ENCODE measurements around the gene TBL1XR1.

Gene TBL1XR1

DNA sequence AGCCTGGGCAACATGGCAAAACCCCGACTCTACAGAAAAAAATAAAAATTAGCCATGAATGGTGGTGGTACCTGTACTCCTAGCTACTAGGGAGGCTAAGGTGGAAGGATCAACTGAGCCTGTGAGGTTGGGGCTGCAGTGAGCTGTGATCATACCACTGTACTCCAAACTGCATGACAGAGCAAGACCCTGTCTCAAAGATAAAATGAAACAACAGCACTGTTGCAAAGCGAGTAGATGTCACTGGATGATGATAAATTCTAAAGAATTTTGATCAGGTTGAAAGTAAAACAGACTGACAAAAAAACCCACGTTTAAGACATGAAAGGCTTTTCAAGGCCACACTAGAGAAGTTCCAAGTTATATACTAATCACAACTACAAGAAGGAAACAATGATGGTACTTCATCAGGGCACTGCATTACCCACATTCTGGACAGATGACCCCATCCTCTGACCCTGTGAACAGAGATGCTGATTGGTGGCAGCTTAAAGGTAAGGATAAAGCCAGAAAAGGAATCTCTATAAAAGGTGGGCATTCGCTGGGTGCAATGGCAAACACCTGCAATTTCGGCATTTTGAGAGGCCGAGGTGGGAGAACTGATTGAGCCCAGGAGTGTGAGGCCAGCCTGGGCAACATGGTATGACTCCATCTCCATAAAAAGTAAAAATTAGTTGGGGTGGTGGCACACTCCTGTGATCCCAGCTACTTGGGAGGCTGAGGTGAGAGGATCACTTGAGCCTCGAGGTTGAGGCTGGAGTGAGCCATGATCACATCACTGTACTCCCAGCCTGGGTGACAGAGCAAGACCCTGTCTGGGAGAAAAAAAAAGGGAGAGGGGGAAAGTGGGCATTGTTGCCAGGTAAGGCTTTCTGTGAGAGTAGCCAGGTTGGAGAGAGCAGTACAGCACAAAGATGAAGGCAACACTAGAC is 59.2 kb downstream of the TBL1XR1 start:
- no peak overlapping the region for H3K4me3 ChIP-seq (ENCODE audit: low read depth, low read length)
- DNase-seq (ENCODE audit: low read depth): no peak
- in situ Hi-C loops (cut with HindIII; ENCODE audit: low sequenced_read_pairs): no loop called here
- TF ChIP-seq, protein P1, sequence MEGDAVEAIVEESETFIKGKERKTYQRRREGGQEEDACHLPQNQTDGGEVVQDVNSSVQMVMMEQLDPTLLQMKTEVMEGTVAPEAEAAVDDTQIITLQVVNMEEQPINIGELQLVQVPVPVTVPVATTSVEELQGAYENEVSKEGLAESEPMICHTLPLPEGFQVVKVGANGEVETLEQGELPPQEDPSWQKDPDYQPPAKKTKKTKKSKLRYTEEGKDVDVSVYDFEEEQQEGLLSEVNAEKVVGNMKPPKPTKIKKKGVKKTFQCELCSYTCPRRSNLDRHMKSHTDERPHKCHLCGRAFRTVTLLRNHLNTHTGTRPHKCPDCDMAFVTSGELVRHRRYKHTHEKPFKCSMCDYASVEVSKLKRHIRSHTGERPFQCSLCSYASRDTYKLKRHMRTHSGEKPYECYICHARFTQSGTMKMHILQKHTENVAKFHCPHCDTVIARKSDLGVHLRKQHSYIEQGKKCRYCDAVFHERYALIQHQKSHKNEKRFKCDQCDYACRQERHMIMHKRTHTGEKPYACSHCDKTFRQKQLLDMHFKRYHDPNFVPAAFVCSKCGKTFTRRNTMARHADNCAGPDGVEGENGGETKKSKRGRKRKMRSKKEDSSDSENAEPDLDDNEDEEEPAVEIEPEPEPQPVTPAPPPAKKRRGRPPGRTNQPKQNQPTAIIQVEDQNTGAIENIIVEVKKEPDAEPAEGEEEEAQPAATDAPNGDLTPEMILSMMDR (IDR thresholded peaks at IDR 0.05; ENCODE audit: low read depth, low read length, missing control alignments): no peak

DNA sequence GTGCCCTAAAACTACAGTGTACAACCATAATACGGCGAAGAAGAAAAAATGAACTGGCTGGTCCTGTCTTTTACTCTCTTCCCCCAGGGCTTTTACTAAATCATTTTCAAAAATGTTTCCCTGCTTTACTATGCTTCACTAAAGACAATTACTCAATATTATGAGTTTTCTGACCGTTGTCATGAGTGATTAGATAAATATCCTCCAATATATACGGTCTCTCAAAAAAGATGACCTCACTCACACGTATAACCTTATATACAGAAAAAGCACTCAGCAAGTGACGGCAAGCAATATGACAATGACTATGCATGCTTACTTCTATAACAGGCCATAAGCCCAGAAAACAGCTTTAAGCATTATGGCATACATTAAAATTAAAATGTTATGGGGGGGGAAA is 60.5 kb downstream of the TBL1XR1 start:
- in situ Hi-C loops (cut with HindIII; ENCODE audit: low sequenced_read_pairs): no loop called here
- TF ChIP-seq, protein P1 (IDR thresholded peaks at IDR 0.05; ENCODE audit: low read depth, low read length, missing control alignments): no peak
- no peak overlapping the region for H3K4me3 ChIP-seq (ENCODE audit: low read depth, low read length)
- no peak for DNase-seq (ENCODE audit: low read depth)

DNA sequence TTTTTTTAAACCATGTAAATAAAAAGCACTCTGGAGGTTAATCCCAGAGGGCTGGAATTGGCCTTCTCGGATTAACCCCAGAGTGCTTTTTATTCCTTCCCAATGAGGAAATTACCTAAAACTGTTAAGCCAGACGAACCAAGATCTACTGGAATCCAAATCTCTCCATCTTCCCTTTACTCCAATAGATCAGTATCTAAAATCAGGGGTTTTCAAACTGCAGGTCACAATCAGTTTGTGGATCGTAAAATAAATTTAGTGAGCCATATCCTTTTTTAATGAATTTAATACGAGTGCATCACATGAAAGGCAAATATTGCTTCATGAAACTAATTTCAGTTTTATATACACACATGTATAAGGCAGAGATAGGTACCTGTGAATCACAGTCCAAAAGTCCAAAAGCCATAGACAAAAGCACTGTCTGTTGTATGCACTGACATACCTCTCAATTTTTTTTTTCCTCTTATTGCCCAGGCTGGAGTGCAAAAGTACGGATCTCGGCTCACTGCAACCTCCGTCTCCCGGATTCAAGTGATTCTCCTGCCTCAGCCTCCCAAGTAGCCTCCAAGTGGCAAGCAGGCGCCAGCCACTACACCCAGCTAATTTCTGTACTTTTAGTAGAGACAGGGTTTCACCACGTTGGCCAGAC is 61.3 kb downstream of the TBL1XR1 start:
- in situ Hi-C loops (cut with HindIII; ENCODE audit: low sequenced_read_pairs): no loop called here

DNA sequence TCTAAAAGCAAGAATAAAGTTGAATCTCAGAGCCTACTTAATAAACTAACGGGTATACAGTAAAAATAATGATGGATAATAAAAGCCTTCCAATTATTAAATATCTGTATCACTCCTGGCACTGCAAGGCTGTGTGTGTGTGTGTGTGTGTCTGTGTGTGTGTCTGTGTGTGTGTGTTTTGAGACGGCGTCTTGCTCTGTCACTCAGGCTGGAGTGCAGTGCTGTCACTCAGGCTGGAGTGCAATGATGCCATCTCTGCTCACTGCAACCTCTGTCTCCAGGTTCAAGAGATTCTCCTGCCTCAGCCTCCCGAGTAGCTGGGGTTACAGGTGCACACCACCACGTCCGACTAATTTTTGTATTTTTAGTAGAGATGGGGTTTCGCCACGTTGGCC is 62.5 kb downstream of the TBL1XR1 start:
- in situ Hi-C loops (cut with HindIII; ENCODE audit: low sequenced_read_pairs): no loop called here
- TF ChIP-seq, protein P1 (IDR thresholded peaks at IDR 0.05; ENCODE audit: low read depth, low read length, missing control alignments): no peak
- no peak for DNase-seq (ENCODE audit: low read depth)
- no peak overlapping the region for H3K4me3 ChIP-seq (ENCODE audit: low read depth, low read length)

More for the DNA sequence above, 61.3 kb downstream of the TBL1XR1 start:
- H3K4me3 ChIP-seq (ENCODE audit: low read depth, low read length): no peak overlapping the region
- TF ChIP-seq, protein P1 (IDR thresholded peaks at IDR 0.05; ENCODE audit: low read depth, low read length, missing control alignments): no peak
- no peak for DNase-seq (ENCODE audit: low read depth)

DNA sequence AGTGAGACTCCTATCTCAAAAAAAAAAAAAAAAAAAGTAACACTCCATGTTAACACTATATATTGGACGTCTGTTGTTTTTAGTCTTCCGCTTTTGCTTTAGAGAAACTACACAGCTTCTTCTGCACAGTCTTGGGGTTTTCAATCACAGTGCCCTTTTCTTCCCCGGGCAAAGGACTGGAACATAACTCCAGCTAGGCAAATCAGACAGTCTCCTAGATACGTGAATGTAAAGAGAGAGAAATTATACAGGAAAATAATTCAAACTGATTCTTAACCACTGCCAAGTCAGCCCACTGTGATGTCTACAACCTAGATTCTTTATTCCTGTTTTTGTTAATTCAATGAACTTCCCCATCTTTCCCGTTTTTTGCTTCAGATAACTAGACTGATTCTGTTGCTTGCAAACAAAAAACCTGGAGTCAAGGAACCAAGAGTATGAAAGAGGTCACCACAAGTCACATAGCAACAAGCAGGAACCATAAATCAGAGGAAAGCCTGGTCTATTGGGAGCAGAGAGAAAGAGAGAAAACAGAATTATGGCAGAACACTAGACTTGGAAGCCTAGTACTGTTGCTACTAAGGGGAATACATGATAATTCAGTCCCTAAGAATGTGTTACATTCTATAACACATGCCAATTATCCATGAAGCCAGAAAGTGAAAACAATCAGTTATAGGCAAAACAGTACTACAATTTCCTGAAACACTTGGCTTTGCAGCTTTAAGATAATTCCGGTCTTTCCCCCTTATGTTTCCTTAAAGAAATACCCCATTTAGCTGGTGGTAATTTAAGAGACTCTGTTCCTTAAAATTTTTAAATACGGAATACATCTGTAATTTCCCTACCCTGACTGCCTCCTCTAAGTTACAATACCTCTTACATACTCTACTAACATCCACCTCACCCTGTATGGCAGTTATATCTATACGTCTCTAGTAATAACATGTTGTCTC is 63.1 kb downstream of the TBL1XR1 start:
- TF ChIP-seq, protein P1 (IDR thresholded peaks at IDR 0.05; ENCODE audit: low read depth, low read length, missing control alignments): no peak
- no peak overlapping the region for H3K4me3 ChIP-seq (ENCODE audit: low read depth, low read length)
- in situ Hi-C loops (cut with HindIII; ENCODE audit: low sequenced_read_pairs): no loop called here
- DNase-seq (ENCODE audit: low read depth): no peak
